Lung (tissue), 12 donors: Measurements from ENCODE around the gene TOMM34. TPM values are rescaled to one million over a fixed set of nuclear protein-coding genes. Genes with fewer than 3 reads are reported as not detected.

Experiments
- ATAC-seq: fragments of 200-7000 bp; cut with Tn5 transposase; one replicate; pipeline ENCODE4 v1.9.1; 2020; ENCODE audit warnings: moderate number of reproducible peaks; ENCODE audit not compliant: insufficient read depth, low FRiP score
- DNase-seq, 3 donors: peaks; one replicate each; pipeline ENCODE4 v3.0.0-alpha.2; 2013 to 2017
- H3K27ac ChIP-seq, 2 donors: one replicate each; pipeline ENCODE4 v1.5.1; 2013; ENCODE audit warnings: mild to moderate bottlenecking in 2 of 2, moderate library complexity in 2 of 2, control low read depth in 1 of 2, inconsistent platforms in 1 of 2, low read depth in 1 of 2, low read length in 1 of 2
- H3K27me3 ChIP-seq, 3 donors: one replicate each; pipeline ENCODE4 v1.5.1; 2013; ENCODE audit warnings: low read length in 2 of 3; ENCODE audit not compliant: control insufficient read depth in 3 of 3, insufficient read depth in 3 of 3
- H3K36me3 ChIP-seq, 4 donors: one replicate each; pipeline ENCODE4 v1.5.1; 2013; ENCODE audit warnings: low read length in 4 of 4, mild to moderate bottlenecking in 1 of 4, moderate library complexity in 1 of 4; ENCODE audit not compliant: control insufficient read depth in 4 of 4, insufficient read depth in 4 of 4
- H3K4me1 ChIP-seq, 5 donors: one replicate each; pipeline ENCODE4 v1.5.1; 2013; ENCODE audit warnings: low read length in 5 of 5, mild to moderate bottlenecking in 2 of 5, moderate library complexity in 1 of 5; ENCODE audit not compliant: control insufficient read depth in 5 of 5, insufficient read depth in 5 of 5
- H3K4me3 ChIP-seq: one replicate; pipeline ENCODE4 v1.5.1; 2013; ENCODE audit warnings: mild to moderate bottlenecking, control low read depth, moderate library complexity
- H3K9ac ChIP-seq, 2 donors: one replicate each; pipeline ENCODE4 v1.5.1; 2013; ENCODE audit warnings: low read length in 2 of 2, control low read depth in 1 of 2; ENCODE audit not compliant: insufficient read depth in 1 of 2
- H3K9me3 ChIP-seq, 4 donors: one replicate each; pipeline ENCODE4 v1.5.1; 2013; ENCODE audit warnings: low read length in 3 of 4, mild to moderate bottlenecking in 1 of 4, moderate library complexity in 1 of 4; ENCODE audit not compliant: control insufficient read depth in 4 of 4, insufficient read depth in 3 of 4
- CTCF ChIP-seq: IDR thresholded peaks from 2 replicates; pipeline ENCODE4 v1.5.1; 2012; ENCODE audit warnings: mild to moderate bottlenecking; ENCODE audit errors: control extremely low read depth, extremely low read depth
- WGBS, 2 donors: extraction: QIAGEN DNeasy Blood & Tissue Kit; methylation state at CpG; one replicate each; pipeline ENCODE4 v1.1.7; 2013; 5-methylcytosine and 5-hydroxymethylcytosine counted together
- polyA plus RNA-seq, 2 donors: library from polyadenylated mRNA; stranded (reverse); fragments of 200-250 nt; gene quantifications; one replicate each; pipeline ENCODE4 v1.2.1, GENCODE V29; 2013
- total RNA-seq, 2 donors: library from RNA; depleted of rRNA in 1 of 2; stranded (reverse); fragments of >200 nt in 1 of 2; gene quantifications; one replicate each; pipeline ENCODE4 v1.2.1, GENCODE V29; 2014 to 2021
- donor health status: control.
- donor health status: control.
- donor health status: Bipolar disorder and iron deficiency.
- donor health status: healthy.
- donor health status: DM: yes; HTN: yes; CAD: no.

TOMM34 gene
- total and polyA plus RNA-seq, 4 donors: 9.8 to 24.7 (median 17.1) TPM

- 69 to 84% methylated on average over 5 of the region's 5 CpGs for WGBS, 2 donors
- Histone ChIP-seq H3K36me3 (peaks cover 14 to 51% (median 33%) of the 10 kb centered on the region in 4 donors), H3K4me1 (peaks cover 0 to 5% (median 4%) of the 10 kb centered on the region in 5 donors), H3K4me3 (no peak overlapping the region), H3K9ac (no peak overlapping the region), H3K27ac (no peak overlapping the region), H3K9me3 (no peaks in the 10 kb centered on the region), H3K27me3 (no peaks in the 10 kb centered on the region)
- ATAC-seq (no peak), DNase-seq (no peak)
- TF ChIP-seq CTCF: no peak
Measured at GRCh38 chr20:44904377-44904776, 55.8 kb downstream of the TOMM34 start.

- no peak overlapping the region for H3K27ac ChIP-seq
- ATAC-seq (no peak), DNase-seq (no peak)
- WGBS, 2 donors: 87 to 90% methylated on average over 2 of the region's 2 CpGs
- H3K9me3 ChIP-seq: no peaks in the 10 kb centered on the region
- H3K9ac ChIP-seq: no peak overlapping the region
- peaks cover 14 to 48% (median 27%) of the 10 kb centered on the region in 4 donors for H3K36me3 ChIP-seq
- no peak for TF ChIP-seq CTCF
- H3K4me1 ChIP-seq: peaks cover under 1 to 15% (median 2%) of the 10 kb centered on the region in 5 donors
- H3K27me3 ChIP-seq: no peaks in the 10 kb centered on the region
- no peak overlapping the region for H3K4me3 ChIP-seq
Measured at GRCh38 chr20:44901974-44902373, 58.2 kb downstream of the TOMM34 start.

- peaks cover 7 to 30% (median 10%) of the 10 kb centered on the region in 5 donors for H3K4me1 ChIP-seq
- DNase-seq: no peak
- H3K27ac ChIP-seq: no peak overlapping the region
- peaks cover 9 to 37% (median 21%) of the 10 kb centered on the region in 4 donors for H3K36me3 ChIP-seq
- ATAC-seq: no peak
- no peaks in the 10 kb centered on the region for H3K9me3 ChIP-seq
- TF ChIP-seq CTCF: no peak
- WGBS, 2 donors: 73 to 84% methylated on average over 5 of the region's 5 CpGs
- no peak overlapping the region for H3K9ac ChIP-seq
- H3K27me3 ChIP-seq: no peaks in the 10 kb centered on the region
- H3K4me3 ChIP-seq: no peak overlapping the region
Measured at GRCh38 chr20:44900231-44900854, 59.9 kb downstream of the TOMM34 start.

- Histone ChIP-seq H3K27ac (no peak overlapping the region), H3K9ac (no peak overlapping the region), H3K36me3 (peaks cover 5 to 11% (median 7%) of the 10 kb centered on the region in 4 donors), H3K9me3 (no peaks in the 10 kb centered on the region), H3K4me1 (peaks cover 7 to 38% (median 10%) of the 10 kb centered on the region in 5 donors), H3K4me3 (no peak overlapping the region), H3K27me3 (no peaks in the 10 kb centered on the region)
- ATAC-seq (no peak), DNase-seq (no peak)
- 33 to 61% methylated on average over 1 of the region's 1 CpG for WGBS, 2 donors
- no peak for TF ChIP-seq CTCF
Measured at GRCh38 chr20:44897133-44897532, 63.1 kb downstream of the TOMM34 start.
